Suprapubic skin (tissue), 4 donors: Measurements from ENCODE around the gene MYO18B. TPM values are rescaled to one million over a fixed set of nuclear protein-coding genes. Genes with fewer than 3 reads are reported as not detected.

ENCODE experiments used
- DNase-seq, 2 donors: peaks; one replicate each; pipeline ENCODE4 v3.0.0-alpha.2; 2019; ENCODE audit warnings: low spot score in 2 of 2
- H3K27ac ChIP-seq: fragments of 200-600 bp; sonication (generic); one replicate; pipeline ENCODE4 v1.5.1; 2019
- H3K27me3 ChIP-seq: fragments of 200-600 bp; sonication (generic); one replicate; pipeline ENCODE4 v1.5.1; 2019
- H3K36me3 ChIP-seq: fragments of 200-600 bp; sonication (generic); one replicate; pipeline ENCODE4 v1.5.1; 2019
- H3K4me1 ChIP-seq: fragments of 200-600 bp; sonication (generic); one replicate; pipeline ENCODE4 v1.5.1; 2019
- H3K4me3 ChIP-seq: fragments of 200-600 bp; sonication (generic); one replicate; pipeline ENCODE4 v1.5.1; 2019; ENCODE audit warnings: mild to moderate bottlenecking
- H3K9me3 ChIP-seq: fragments of 200-600 bp; sonication (generic); one replicate; pipeline ENCODE4 v1.5.1; 2019
- EP300 ChIP-seq: sonication (generic); formaldehyde crosslinking; IDR thresholded peaks from one replicate; pipeline ENCODE4 v1.6.1; 2017; ENCODE audit warnings: antibody characterized with exemption
- POLR2A ChIP-seq, 2 donors: fragments of 450-650 bp; IDR thresholded peaks; one replicate each; pipeline ENCODE4 v1.6.1; 2017; ENCODE audit warnings: antibody characterized with exemption in 2 of 2, mild to moderate bottlenecking in 2 of 2, moderate library complexity in 2 of 2
- POLR2AphosphoS5 ChIP-seq, 3 donors: sonication (generic); formaldehyde crosslinking; IDR thresholded peaks; one replicate each; pipeline ENCODE4 v1.6.1; 2017; ENCODE audit warnings: antibody characterized with exemption in 3 of 3
- WGBS: methylation state at CpG from one replicate; pipeline ENCODE4 v1.1.5; 2018; 5-methylcytosine and 5-hydroxymethylcytosine counted together
- total RNA-seq, 4 donors: library from RNA; depleted of rRNA; stranded (reverse); fragments of >200 nt; gene quantifications; one replicate each; pipeline ENCODE4 v1.1.0, GENCODE V29; 2016
- TF ChIP-seq, protein P1 (sequence below), 2 donors: fragments of 200-600 bp in 1 of 2; fragments of 450-650 bp in 1 of 2; sonication (generic) in 1 of 2; IDR thresholded peaks; one replicate each; pipeline ENCODE4 v1.5.1; 2016 to 2019; ENCODE audit warnings: antibody characterized with exemption in 2 of 2, mild to moderate bottlenecking in 1 of 2, moderate library complexity in 1 of 2

The MYO18B gene
- total RNA-seq, 4 donors from 2014 or later = 1.2 to 3.2 (median 1.7) TPM

DNA sequence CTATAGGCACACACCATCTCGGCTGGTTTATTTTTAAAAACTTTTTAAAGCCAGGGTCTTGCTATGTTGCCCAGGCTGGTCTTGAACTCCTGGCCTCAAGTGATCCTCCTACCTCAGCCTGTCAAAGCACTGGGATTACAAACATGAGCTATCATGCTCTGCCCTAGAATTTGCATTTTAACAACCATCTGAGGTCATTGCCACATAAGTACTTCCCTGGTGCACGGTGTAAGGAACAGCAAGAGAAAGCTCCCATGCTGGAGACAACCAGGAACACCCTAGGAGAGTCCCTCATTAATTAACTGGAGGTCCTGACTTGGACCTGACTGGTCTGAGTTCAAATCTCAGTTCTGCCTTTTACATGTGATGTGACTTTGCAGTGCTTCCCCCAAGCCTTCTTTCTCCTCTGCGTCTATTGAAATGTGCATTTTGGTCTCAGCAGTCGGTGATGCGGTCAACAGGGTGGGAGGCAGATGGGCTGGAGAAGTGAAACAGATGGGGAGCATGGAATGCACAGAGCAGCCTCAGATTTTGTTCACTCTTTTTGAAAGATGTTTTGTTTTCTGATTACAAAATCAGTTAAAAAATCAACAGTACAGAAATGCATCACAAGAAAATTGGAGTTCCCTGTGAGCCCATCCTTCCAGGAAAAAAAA is 146.5 kb downstream of the MYO18B start:
- Histone ChIP-seq H3K36me3 (no peaks in the 10 kb centered on the region), H3K4me1 (no peaks in the 10 kb centered on the region), H3K9me3 (no peaks in the 10 kb centered on the region), H3K4me3 (no peak overlapping the region), H3K27me3 (peaks cover 41% of the 10 kb centered on the region), H3K27ac (no peak overlapping the region)
- WGBS = 60% methylated on average over 5 of the region's 5 CpGs
- DNase-seq = no peak
- TF ChIP-seq, protein P1, sequence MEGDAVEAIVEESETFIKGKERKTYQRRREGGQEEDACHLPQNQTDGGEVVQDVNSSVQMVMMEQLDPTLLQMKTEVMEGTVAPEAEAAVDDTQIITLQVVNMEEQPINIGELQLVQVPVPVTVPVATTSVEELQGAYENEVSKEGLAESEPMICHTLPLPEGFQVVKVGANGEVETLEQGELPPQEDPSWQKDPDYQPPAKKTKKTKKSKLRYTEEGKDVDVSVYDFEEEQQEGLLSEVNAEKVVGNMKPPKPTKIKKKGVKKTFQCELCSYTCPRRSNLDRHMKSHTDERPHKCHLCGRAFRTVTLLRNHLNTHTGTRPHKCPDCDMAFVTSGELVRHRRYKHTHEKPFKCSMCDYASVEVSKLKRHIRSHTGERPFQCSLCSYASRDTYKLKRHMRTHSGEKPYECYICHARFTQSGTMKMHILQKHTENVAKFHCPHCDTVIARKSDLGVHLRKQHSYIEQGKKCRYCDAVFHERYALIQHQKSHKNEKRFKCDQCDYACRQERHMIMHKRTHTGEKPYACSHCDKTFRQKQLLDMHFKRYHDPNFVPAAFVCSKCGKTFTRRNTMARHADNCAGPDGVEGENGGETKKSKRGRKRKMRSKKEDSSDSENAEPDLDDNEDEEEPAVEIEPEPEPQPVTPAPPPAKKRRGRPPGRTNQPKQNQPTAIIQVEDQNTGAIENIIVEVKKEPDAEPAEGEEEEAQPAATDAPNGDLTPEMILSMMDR (IDR thresholded peaks at IDR 0.05) = no peak
- no peak for TF ChIP-seq POLR2AphosphoS5 (IDR thresholded peaks at IDR 0.05)
- TF ChIP-seq POLR2A (IDR thresholded peaks at IDR 0.05) = no peak
- no peak for TF ChIP-seq EP300

DNA sequence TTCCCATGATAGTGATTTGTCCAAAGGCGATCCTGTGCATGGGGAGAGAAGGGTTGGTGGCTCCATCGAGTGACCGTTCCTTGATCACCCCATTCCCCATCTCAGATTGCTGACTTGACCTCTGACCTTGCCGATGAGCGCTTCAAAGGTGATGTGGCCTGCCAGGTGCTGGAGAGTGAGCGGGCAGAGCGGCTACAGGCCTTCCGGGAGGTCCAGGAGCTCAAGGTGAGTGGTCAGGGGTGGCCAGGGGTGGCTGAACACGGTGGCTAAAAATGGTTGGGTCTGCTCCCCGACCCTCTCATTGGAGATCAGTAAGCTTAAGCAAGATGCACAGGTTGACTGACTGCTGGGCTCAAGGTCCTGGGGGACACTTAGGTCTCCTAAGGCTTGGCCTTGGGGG is 148.7 kb downstream of the MYO18B start:
- Histone ChIP-seq H3K4me1 (no peaks in the 10 kb centered on the region), H3K27me3 (peaks cover 45% of the 10 kb centered on the region), H3K36me3 (no peaks in the 10 kb centered on the region), H3K27ac (no peak overlapping the region), H3K9me3 (no peaks in the 10 kb centered on the region), H3K4me3 (no peak overlapping the region)
- no peak for DNase-seq
- TF ChIP-seq, protein P1 (IDR thresholded peaks at IDR 0.05) = no peak
- TF ChIP-seq EP300 (no peak), POLR2AphosphoS5 (IDR thresholded peaks at IDR 0.05) (no peak), POLR2A (IDR thresholded peaks at IDR 0.05) (no peak)
- WGBS = 81% methylated on average over 9 of the region's 10 CpGs

DNA sequence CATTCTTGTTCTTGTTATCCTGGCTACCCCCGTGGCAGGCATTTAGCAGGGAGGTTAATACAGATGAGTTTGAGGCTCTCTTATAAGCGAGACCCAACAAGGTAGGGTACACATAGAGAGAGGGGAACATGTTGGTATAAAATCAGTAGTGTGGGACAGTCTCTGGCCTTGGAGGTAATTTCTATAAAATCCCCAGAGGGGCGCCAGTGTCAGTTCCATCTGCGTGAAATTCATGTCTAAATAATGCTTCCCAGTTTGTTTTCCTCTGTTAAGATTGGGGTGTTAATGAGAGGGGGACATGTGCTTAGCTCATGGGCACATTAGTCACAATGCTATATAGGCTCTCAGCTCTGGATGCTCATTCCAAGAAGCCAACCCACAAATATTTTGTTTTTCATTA is 150.7 kb downstream of the MYO18B start:
- H3K9me3 ChIP-seq = no peaks in the 10 kb centered on the region
- no peak overlapping the region for H3K4me3 ChIP-seq
- no peak overlapping the region for H3K27ac ChIP-seq
- no peaks in the 10 kb centered on the region for H3K4me1 ChIP-seq
- DNase-seq = no peak
- 65% methylated on average over 4 of the region's 4 CpGs for WGBS
- TF ChIP-seq POLR2AphosphoS5 (IDR thresholded peaks at IDR 0.05) = no peak
- TF ChIP-seq, protein P1 (IDR thresholded peaks at IDR 0.05) = no peak
- no peak for TF ChIP-seq EP300
- TF ChIP-seq POLR2A (IDR thresholded peaks at IDR 0.05) = no peak
- peaks cover 31% of the 10 kb centered on the region for H3K27me3 ChIP-seq
- no peaks in the 10 kb centered on the region for H3K36me3 ChIP-seq

DNA sequence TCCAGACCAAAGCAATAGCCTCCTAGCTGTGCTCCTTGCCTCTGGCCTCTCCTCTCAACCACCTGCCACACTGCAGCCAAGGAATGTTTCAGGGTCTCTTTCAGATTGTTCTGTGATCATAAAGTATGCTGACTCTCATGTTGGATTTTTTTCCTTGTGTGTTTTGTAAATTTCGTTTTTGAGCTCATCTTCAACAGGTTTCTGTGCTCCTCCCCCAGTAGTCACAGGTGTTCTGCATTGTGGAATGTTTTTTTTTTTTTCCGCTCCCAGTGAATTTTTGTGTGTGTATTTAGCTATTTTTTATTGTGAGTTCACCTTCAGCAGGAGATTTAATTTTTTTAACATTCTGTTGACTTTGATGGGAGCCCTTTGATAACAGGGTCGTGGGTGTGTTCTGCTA is 153.7 kb downstream of the MYO18B start:
- Histone ChIP-seq H3K36me3 (no peaks in the 10 kb centered on the region), H3K4me1 (no peaks in the 10 kb centered on the region), H3K27me3 (peaks cover 24% of the 10 kb centered on the region), H3K27ac (no peak overlapping the region), H3K4me3 (no peak overlapping the region), H3K9me3 (no peaks in the 10 kb centered on the region)
- 46% methylated on average over 3 of the region's 3 CpGs for WGBS
- TF ChIP-seq POLR2A (IDR thresholded peaks at IDR 0.05) = no peak
- TF ChIP-seq, protein P1 (IDR thresholded peaks at IDR 0.05) = no peak
- no peak for TF ChIP-seq POLR2AphosphoS5 (IDR thresholded peaks at IDR 0.05)
- no peak for TF ChIP-seq EP300
- no peak for DNase-seq

DNA sequence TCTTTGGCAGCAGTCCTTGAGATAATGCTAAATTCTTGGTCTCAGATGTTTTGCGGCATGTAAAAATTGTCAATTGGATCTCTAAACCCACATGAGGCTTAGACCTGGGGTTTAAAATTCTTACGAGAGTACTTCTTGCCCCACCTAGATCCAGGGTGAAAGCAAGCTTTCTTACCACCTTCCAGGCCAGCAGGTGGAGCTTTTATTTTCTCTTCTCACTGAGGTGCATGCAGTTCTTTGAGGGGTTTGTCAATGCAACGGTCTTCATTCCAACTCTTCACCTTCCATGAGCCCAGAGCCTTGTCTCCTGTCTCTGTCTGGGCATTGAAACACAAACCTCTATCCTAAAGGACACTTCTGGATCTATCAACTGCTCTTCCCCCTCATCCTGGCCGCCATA is 154.1 kb downstream of the MYO18B start:
- TF ChIP-seq EP300 (no peak), POLR2A (IDR thresholded peaks at IDR 0.05) (no peak), POLR2AphosphoS5 (IDR thresholded peaks at IDR 0.05) (no peak)
- TF ChIP-seq, protein P1 (IDR thresholded peaks at IDR 0.05) = no peak
- Histone ChIP-seq H3K4me1 (no peaks in the 10 kb centered on the region), H3K9me3 (no peaks in the 10 kb centered on the region), H3K36me3 (no peaks in the 10 kb centered on the region), H3K4me3 (no peak overlapping the region), H3K27me3 (peaks cover 20% of the 10 kb centered on the region), H3K27ac (no peak overlapping the region)
- no peak for DNase-seq
- WGBS = 70% methylated on average over 4 of the region's 4 CpGs
